Measurements from ENCODE around the gene ANKRD6.
A peak's percentile ranks its signal among the peaks of the same experiment; 100 is the strongest.

The ANKRD6 gene

DNA sequence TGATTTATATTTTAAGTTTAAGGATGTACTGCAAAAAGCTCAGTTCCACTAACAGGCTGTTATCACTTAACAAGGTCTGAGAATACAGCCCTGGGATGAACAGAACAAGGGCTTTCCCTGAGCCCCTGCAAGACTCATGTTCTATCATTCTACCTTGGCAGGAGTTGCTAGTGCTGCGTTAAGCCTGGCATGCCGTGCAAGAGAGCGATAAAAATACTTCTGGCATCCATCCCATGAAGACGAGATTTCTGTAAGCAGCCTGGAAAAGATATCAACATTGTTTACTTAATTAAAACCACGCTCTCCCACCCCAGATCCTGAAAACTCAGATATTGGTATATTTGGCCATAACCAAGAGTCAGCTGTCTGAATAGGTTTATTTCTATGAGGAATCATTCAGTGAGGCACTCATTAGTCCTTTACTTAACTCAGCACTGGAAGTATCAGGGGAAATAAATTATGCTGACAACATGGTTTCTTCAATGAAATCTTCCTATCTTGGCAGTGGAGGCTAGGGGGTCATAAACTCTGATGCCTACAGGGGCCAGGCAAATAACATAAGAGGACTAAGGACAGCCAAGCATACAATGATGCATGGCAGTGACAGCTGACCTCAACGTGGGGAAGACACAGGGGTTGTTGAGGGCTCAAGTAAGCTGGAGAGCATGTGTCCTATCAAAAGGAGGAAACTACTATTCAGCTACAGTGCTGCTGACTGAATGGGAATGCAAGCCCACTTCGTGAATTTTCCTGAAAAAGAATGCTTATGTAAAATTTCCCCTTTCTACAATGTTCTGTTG is 243.2 kb downstream of the ANKRD6 start:
- no peak overlapping the region for H3K4me3 ChIP-seq (ENCODE audit: low read depth, low read length)
- TF ChIP-seq, protein P1, sequence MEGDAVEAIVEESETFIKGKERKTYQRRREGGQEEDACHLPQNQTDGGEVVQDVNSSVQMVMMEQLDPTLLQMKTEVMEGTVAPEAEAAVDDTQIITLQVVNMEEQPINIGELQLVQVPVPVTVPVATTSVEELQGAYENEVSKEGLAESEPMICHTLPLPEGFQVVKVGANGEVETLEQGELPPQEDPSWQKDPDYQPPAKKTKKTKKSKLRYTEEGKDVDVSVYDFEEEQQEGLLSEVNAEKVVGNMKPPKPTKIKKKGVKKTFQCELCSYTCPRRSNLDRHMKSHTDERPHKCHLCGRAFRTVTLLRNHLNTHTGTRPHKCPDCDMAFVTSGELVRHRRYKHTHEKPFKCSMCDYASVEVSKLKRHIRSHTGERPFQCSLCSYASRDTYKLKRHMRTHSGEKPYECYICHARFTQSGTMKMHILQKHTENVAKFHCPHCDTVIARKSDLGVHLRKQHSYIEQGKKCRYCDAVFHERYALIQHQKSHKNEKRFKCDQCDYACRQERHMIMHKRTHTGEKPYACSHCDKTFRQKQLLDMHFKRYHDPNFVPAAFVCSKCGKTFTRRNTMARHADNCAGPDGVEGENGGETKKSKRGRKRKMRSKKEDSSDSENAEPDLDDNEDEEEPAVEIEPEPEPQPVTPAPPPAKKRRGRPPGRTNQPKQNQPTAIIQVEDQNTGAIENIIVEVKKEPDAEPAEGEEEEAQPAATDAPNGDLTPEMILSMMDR (IDR thresholded peaks at IDR 0.05; ENCODE audit: insufficient read depth, low read length, missing control alignments), result no peak
- POLR2A ChIA-PET, result no interaction called here
- CTCF ChIA-PET, result no interaction called here
- peak; percentile 4 for DNase-seq (ENCODE audit: low read depth, low spot score)

DNA sequence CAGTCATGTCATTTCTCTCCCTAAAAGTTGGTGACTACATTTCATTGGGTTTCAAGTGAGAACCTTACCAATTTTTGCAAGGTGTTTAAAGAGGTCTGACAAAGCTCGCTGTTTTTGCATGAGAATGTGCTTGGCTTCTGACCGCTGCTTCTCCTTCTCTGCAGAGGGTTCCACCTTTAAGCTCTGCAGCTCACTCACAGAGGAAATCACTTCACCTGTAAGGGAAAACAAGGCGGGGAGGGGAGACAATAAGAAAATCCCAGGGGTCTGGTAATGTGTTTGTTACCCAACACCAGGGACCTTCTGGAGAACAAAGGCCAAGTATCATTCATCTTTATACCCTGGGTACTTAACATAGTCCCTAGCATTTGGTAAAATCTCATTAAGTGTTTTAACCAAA is 245.6 kb downstream of the ANKRD6 start:
- POLR2A ChIA-PET, result no interaction called here

DNA sequence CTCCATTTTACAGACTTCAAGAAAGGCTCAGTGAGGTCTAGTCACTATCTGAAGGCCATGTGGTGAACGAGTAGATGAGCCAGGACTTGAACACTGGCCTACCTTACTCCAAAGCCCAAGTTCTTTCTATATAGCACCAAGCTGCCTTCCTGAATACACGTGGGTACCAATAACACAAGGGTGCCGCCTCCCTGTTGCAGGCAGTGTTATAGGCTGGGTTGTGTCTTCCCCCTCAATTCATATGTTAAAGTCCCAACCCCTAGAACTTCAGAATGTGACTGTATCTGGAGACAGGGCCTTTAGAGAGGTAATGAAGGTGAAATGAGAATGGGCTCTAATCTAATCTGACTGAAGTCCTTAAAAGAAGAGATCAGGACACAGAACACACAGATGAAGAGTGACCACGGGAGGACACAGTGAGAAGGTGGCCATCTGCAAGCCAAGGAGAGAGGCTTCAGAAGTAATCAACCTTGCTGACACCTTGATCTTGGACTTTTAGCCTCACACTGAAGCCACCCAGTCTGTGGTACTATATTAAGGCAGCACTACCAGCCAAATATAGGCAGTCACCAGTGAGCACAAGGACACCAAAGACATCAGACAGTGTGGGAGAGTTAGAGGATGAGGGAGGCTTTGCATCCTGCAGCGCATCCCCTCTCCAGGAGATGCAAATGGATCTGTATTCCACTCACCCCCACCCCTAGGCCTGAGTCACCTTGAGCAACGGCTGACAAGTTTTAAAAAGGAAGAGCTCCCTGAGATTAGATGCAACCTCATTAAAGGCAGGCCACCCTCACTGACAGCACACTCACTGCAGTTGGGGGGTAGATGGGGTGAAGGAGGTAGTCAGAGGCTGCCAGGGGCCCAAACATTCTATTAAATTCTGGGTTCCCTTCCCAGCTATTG is 246.5 kb downstream of the ANKRD6 start:
- DNase-seq (ENCODE audit: low read depth, low spot score), result no peak
- ChIA-PET CTCF (no interaction called here), POLR2A (no interaction called here)
- TF ChIP-seq, protein P1 (IDR thresholded peaks at IDR 0.05; ENCODE audit: insufficient read depth, low read length, missing control alignments), result no peak
- no peak overlapping the region for H3K4me3 ChIP-seq (ENCODE audit: low read depth, low read length)

More for the DNA sequence above, 245.6 kb downstream of the ANKRD6 start:
- DNase-seq (ENCODE audit: low read depth, low spot score), result no peak
- TF ChIP-seq, protein P1 (IDR thresholded peaks at IDR 0.05; ENCODE audit: insufficient read depth, low read length, missing control alignments), result no peak
- CTCF ChIA-PET, result no interaction called here
- no peak overlapping the region for H3K4me3 ChIP-seq (ENCODE audit: low read depth, low read length)

DNA sequence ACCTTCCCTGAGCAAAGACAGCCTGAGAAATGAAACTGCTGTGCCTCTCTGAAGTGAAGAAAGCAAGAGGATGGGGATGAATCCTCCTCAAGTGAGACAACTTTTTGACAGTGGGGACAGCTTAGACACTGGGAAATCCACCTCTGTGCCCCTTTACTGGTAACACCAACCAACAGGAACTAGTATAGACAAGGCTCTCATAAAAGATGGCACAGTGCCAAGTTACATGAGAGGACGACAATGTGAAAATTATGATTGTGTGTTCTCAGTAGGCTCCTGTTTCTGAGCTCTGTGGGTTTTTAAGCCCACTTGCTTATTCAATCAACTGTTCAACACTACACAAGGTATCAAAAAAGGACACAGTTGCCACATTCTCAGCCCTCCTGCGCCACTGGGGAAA is 247.2 kb downstream of the ANKRD6 start:
- TF ChIP-seq, protein P1 (IDR thresholded peaks at IDR 0.05; ENCODE audit: insufficient read depth, low read length, missing control alignments), result no peak
- no peak overlapping the region for H3K4me3 ChIP-seq (ENCODE audit: low read depth, low read length)
- CTCF ChIA-PET, result no interaction called here
- POLR2A ChIA-PET, result no interaction called here
- no peak for DNase-seq (ENCODE audit: low read depth, low spot score)

DNA sequence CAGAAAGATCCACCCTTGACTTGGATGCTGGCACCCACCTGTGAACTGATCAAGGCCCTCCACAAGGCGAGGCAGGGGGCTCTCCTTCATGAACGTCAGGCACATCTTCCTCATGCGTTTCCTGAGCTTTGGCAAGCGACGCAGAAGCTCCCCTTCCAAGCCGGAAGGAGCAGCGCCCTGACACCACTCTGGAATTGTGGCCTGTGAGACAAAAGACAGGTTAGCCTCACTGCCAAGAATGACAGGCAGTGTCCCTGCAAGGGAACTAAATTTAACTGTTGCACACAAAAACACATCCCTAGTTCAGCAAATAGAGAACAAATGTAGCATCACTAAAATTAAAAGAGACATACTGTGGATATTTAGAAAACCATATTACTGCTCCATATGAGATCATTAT is 247.6 kb downstream of the ANKRD6 start:
- ChIA-PET POLR2A (no interaction called here), CTCF (no interaction called here)
- no peak for DNase-seq (ENCODE audit: low read depth, low spot score)
- TF ChIP-seq, protein P1 (IDR thresholded peaks at IDR 0.05; ENCODE audit: insufficient read depth, low read length, missing control alignments), result no peak
- no peak overlapping the region for H3K4me3 ChIP-seq (ENCODE audit: low read depth, low read length)

DNA sequence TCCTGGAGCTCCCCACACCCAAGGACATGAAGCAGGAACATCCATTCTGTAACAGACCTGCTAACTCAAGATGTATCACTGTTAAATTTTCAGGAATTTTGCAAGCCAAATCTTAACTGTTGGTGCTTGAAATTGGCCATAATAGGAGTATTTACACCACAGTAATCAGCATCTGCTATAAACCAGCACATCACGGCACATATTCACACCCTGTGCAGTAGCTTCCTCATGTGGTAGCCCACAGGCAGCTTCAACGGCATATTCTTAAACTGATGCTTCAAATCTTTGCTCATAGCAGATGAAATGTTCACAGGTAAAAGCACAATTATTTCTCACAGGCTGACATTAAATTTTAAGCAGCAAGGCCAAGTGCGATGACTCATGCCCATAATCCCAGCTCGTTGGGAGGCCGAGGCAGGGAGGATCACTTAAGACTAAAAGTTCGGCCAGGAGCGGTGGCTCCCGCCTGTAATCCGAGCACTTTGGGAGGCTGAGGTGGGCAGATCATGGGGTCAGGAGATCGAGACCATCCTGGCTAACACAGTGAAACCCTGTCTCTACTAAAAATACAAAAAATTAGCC is 249.1 kb downstream of the ANKRD6 start:
- TF ChIP-seq, protein P1 (IDR thresholded peaks at IDR 0.05; ENCODE audit: insufficient read depth, low read length, missing control alignments), result no peak
- no peak overlapping the region for H3K4me3 ChIP-seq (ENCODE audit: low read depth, low read length)
- ChIA-PET CTCF (no interaction called here), POLR2A (no interaction called here)
- no peak for DNase-seq (ENCODE audit: low read depth, low spot score)

All from AG04449 (cell line).